C4-2B (cell line): ENCODE measurements around the gene MAP3K5.

Source experiments
- ZFX ChIP-seq: fragments of 450-650 bp; IDR thresholded peaks from 2 replicates; pipeline ENCODE4 v1.6.1; 2017
- TF ChIP-seq, protein P1 (sequence below): fragments of 450-650 bp; conservative IDR thresholded peaks from 2 replicates; pipeline ENCODE4 v1.5.1; 2017; ENCODE audit warnings: mild to moderate bottlenecking

DNA sequence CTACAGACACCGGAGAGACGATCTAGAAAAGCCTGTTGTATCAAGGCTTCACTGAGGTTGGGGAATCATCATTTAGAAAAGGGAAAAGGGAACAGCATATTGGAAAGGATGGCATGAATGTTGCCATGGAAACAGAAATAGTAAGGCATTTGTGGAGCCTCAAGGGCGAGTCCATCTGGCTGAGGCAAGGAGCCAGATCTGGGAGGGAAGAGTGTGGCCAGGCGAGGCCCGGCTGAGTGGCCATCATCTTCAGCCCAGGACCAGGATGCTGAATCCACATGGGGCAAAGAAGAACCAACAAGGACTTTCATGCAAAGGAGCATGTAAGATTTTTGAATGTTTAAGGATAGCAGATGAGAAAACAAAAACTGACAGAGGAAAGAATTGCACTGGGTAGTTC is 85.8 kb downstream of the MAP3K5 start:
- TF ChIP-seq, protein P1, sequence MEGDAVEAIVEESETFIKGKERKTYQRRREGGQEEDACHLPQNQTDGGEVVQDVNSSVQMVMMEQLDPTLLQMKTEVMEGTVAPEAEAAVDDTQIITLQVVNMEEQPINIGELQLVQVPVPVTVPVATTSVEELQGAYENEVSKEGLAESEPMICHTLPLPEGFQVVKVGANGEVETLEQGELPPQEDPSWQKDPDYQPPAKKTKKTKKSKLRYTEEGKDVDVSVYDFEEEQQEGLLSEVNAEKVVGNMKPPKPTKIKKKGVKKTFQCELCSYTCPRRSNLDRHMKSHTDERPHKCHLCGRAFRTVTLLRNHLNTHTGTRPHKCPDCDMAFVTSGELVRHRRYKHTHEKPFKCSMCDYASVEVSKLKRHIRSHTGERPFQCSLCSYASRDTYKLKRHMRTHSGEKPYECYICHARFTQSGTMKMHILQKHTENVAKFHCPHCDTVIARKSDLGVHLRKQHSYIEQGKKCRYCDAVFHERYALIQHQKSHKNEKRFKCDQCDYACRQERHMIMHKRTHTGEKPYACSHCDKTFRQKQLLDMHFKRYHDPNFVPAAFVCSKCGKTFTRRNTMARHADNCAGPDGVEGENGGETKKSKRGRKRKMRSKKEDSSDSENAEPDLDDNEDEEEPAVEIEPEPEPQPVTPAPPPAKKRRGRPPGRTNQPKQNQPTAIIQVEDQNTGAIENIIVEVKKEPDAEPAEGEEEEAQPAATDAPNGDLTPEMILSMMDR, result no peak
- no peak for TF ChIP-seq ZFX
